Natural killer cell (primary cell): ENCODE measurements around the gene SOWAHC. TPM values are rescaled to one million over a fixed set of nuclear protein-coding genes. Genes with fewer than 3 reads are reported as not detected.

Experiments used
- ATAC-seq, 3 donors: fragments of 150-1000 bp in 2 of 3; fragments of 200-7000 bp in 1 of 3; cut with Tn5 transposase; 1 replicate in 1 of 3; 2 replicates in 2 of 3; pipeline ENCODE4 v1.10.0; 2021; ENCODE audit warnings: mild to moderate bottlenecking in 2 of 3, moderate library complexity in 2 of 3
- DNase-seq, 2 donors: peaks; one replicate each; pipeline versions ENCODE4 v3.0.0 to v3.0.0-alpha.2; 2013 to 2021; ENCODE audit warnings: mixed read lengths in 1 of 2
- H3K27ac ChIP-seq: one replicate; pipeline ENCODE4 v1.5.1; 2013; ENCODE audit warnings: mild to moderate bottlenecking, low read length
- H3K27me3 ChIP-seq: one replicate; pipeline ENCODE4 v1.6.1; 2013; ENCODE audit warnings: low read length; ENCODE audit not compliant: control insufficient read depth, insufficient read depth
- H3K36me3 ChIP-seq: one replicate; pipeline ENCODE4 v1.6.1; 2013; ENCODE audit warnings: low read length; ENCODE audit not compliant: control insufficient read depth, insufficient read depth
- H3K4me1 ChIP-seq: one replicate; pipeline ENCODE4 v1.6.1; 2013; ENCODE audit warnings: low read length; ENCODE audit not compliant: control insufficient read depth, insufficient read depth
- H3K4me3 ChIP-seq: one replicate; pipeline ENCODE4 v1.5.1; 2013; ENCODE audit warnings: low read length
- H3K9me3 ChIP-seq: one replicate; pipeline ENCODE4 v1.6.1; 2013; ENCODE audit warnings: low read length; ENCODE audit not compliant: control insufficient read depth, insufficient read depth
- H3K27ac Mint-ChIP-seq, 2 donors: one replicate each; pipeline ENCODE4 v1.8.0; 2022; ENCODE audit warnings: mild to moderate bottlenecking in 2 of 2, mixed read lengths in 2 of 2, moderate library complexity in 1 of 2
- H3K27me3 Mint-ChIP-seq, 2 donors: one replicate each; pipeline ENCODE4 v1.8.0; 2022; ENCODE audit warnings: low read depth in 2 of 2, mixed read lengths in 2 of 2
- H3K36me3 Mint-ChIP-seq: one replicate; pipeline ENCODE4 v1.8.0; 2022; ENCODE audit warnings: mixed read lengths
- H3K4me1 Mint-ChIP-seq, 2 donors: one replicate each; pipeline ENCODE4 v1.8.0; 2022; ENCODE audit warnings: mixed read lengths in 2 of 2
- H3K4me3 Mint-ChIP-seq: one replicate; pipeline ENCODE4 v1.8.0; 2022; ENCODE audit warnings: mild to moderate bottlenecking, moderate library complexity, mixed read lengths
- H3K9me3 Mint-ChIP-seq, 2 donors: one replicate each; pipeline ENCODE4 v1.8.0; 2022; ENCODE audit warnings: mixed read lengths in 2 of 2
- CTCF ChIP-seq: fragments of 200-600 bp; IDR thresholded peaks from one replicate; pipeline ENCODE4 v1.8.0; 2022; ENCODE audit warnings: antibody characterized with exemption
- WGBS: methylation state at CpG from one replicate; pipeline ENCODE4 v1.1.7; 2013; ENCODE audit warnings: missing lambda C conversion rate; ENCODE audit not compliant: insufficient coverage; 5-methylcytosine and 5-hydroxymethylcytosine counted together
- intact Hi-C: fragments of 100-400 bp; cut with micrococcal nuclease; formaldehyde crosslinking; loops from one replicate; pipeline ENCODE4 v1.14.2; 2022
- total RNA-seq, 4 donors: library from RNA; stranded (reverse); fragments of 120-200 nt in 1 of 4; gene quantifications; one replicate each; pipeline versions ENCODE4 v1.2.3 to v1.2.4, GENCODE V29; 2013 to 2022

Gene SOWAHC
- total RNA-seq, 3 donors from 2014 or later (not counting 1 experiment from before 2014, with no cell fraction given): 0.16 to 0.32 (median 0.23) TPM

- no peaks in the 10 kb centered on the region for H3K36me3 Mint-ChIP-seq
- no peaks in the 10 kb centered on the region for H3K4me1 ChIP-seq
- no peaks in the 10 kb centered on the region for H3K4me1 Mint-ChIP-seq
- intact Hi-C loops: no loop called here
- no peak overlapping the region for H3K4me3 ChIP-seq
- H3K9me3 Mint-ChIP-seq: no peaks in the 10 kb centered on the region
- H3K27ac Mint-ChIP-seq: no peak overlapping the region
- H3K27me3 ChIP-seq: no peaks in the 10 kb centered on the region
- no peaks in the 10 kb centered on the region for H3K36me3 ChIP-seq
- 75% methylated on average over 13 of the region's 14 CpGs for WGBS
- no peak for TF ChIP-seq CTCF
- H3K4me3 Mint-ChIP-seq: no peak overlapping the region
- peaks cover 10 to 26% of the 10 kb centered on the region in 2 donors for H3K27me3 Mint-ChIP-seq
- ATAC-seq: no peak
- no peak overlapping the region for H3K27ac ChIP-seq
- H3K9me3 ChIP-seq: no peaks in the 10 kb centered on the region
- no peak for DNase-seq
Observed at GRCh38 chr2:109649736-109650695, 35.9 kb downstream of the SOWAHC start.

GRCh38 chr2:109654326-109655050, 40.3 kb downstream of the SOWAHC start:
- H3K9me3 Mint-ChIP-seq: no peaks in the 10 kb centered on the region
- ATAC-seq (no peak), DNase-seq (no peak)
- no peak overlapping the region for H3K4me3 Mint-ChIP-seq
- H3K27ac Mint-ChIP-seq: no peak overlapping the region
- no peaks in the 10 kb centered on the region for H3K4me1 ChIP-seq
- H3K27ac ChIP-seq: no peak overlapping the region
- intact Hi-C loops: no loop called here
- H3K36me3 ChIP-seq: no peaks in the 10 kb centered on the region
- WGBS: 90% methylated on average over 8 of the region's 8 CpGs
- no peaks in the 10 kb centered on the region for H3K9me3 ChIP-seq
- H3K36me3 Mint-ChIP-seq: no peaks in the 10 kb centered on the region
- peaks cover 3 to 27% of the 10 kb centered on the region in 2 donors for H3K27me3 Mint-ChIP-seq
- no peaks in the 10 kb centered on the region for H3K4me1 Mint-ChIP-seq
- no peaks in the 10 kb centered on the region for H3K27me3 ChIP-seq
- TF ChIP-seq CTCF: no peak
- H3K4me3 ChIP-seq: no peak overlapping the region

GRCh38 chr2:109655287-109655686, 41.1 kb downstream of the SOWAHC start:
- Histone ChIP-seq H3K36me3 (no peaks in the 10 kb centered on the region), H3K4me1 (no peaks in the 10 kb centered on the region), H3K4me3 (no peak overlapping the region), H3K27ac (no peak overlapping the region), H3K9me3 (no peaks in the 10 kb centered on the region), H3K27me3 (no peaks in the 10 kb centered on the region)
- Mint-ChIP-seq H3K36me3 (no peaks in the 10 kb centered on the region), H3K9me3 (no peaks in the 10 kb centered on the region), H3K27me3 (peaks cover 3 to 21% of the 10 kb centered on the region in 2 donors), H3K27ac (no peak overlapping the region), H3K4me3 (no peak overlapping the region), H3K4me1 (no peaks in the 10 kb centered on the region)
- 86% methylated on average over 3 of the region's 3 CpGs for WGBS
- DNase-seq (no peak), ATAC-seq (no peak)
- intact Hi-C loops: no loop called here
- TF ChIP-seq CTCF: no peak
